ENCODE results near the gene GLP2R.

GRCh38 chr17:9905078-9905415 is 79.3 kb downstream of the GLP2R start, which contains the start of gene RCVRN:
- TF ChIP-seq FOXK2 (IDR thresholded peaks at IDR 0.05) (no peak), BHLHE40 (IDR thresholded peaks at IDR 0.05; ENCODE audit: borderline replicate concordance) (no peak), ELF4 (IDR thresholded peaks at IDR 0.05) (no peak), ZNF384 (IDR thresholded peaks at IDR 0.05) (no peak), ARNT (IDR thresholded peaks at IDR 0.05) (no peak), SUZ12 (IDR thresholded peaks at IDR 0.05) (no peak), TARDBP (IDR thresholded peaks at IDR 0.05) (no peak)
